ENCODE measurements around the gene UBE3C.
"Not testable (repeated sequence)": the region's sequence is repeated elsewhere in the genome, so short reads cannot be mapped to it uniquely, and the experiment has no call there.

UBE3C gene

DNA sequence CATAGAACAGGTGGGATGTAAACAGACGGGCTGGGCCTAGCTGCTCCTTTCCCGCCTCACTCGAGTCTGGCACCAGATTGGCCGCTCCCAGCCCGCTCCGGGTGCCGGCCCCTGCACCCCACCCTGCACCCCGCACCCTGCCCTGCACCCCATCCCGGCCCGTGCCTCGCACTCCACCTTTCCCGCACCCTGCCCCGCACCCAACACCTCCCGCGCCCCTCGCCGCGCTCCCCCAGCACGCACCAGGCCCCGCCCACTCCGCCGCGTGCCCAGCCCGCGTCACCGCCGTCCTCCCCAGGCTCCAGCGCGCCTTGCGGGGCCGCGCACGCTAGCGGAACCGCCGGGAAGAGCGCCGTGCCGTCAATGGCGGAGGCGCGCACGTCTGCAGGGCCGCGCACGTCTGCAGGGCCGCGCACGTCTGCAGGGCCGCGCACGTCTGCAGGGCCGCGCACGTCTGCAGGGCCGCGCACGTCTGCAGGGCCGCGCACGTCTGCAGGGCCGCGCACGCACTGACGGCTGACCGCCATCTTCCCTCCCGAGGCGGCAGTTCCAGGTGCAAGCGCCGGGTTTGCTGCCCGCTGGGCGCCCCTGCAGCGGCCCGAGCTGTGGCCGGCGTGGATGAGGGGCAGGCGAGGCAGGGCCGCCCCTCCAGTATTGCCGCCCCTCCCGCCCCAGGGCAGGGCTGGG lies at the start of gene UBE3C:
Gene UBE3C, plus strand, starts transcription at position 503 of the 687 bp plus-strand sequence. CDS start 347 bp downstream, outside the sequence.
- Mint-ChIP-seq H3K9me3 (no peaks in the 10 kb centered on the region), H3K4me1 (peaks cover 27% of the 10 kb centered on the region), H3K4me3 (peak within 1 kb of the TSS; percentile 87), H3K27ac (peak within 1 kb of the TSS; percentile 96), H3K27me3 (no peaks in the 10 kb centered on the region), H3K36me3 (peaks cover 15% of the 10 kb centered on the region)
- peak; percentile 83 for ATAC-seq (ENCODE audit: low read depth)
- peak; percentile 90 to 93 for DNase-seq (ENCODE audit: low spot score in 2 of 2)

DNA sequence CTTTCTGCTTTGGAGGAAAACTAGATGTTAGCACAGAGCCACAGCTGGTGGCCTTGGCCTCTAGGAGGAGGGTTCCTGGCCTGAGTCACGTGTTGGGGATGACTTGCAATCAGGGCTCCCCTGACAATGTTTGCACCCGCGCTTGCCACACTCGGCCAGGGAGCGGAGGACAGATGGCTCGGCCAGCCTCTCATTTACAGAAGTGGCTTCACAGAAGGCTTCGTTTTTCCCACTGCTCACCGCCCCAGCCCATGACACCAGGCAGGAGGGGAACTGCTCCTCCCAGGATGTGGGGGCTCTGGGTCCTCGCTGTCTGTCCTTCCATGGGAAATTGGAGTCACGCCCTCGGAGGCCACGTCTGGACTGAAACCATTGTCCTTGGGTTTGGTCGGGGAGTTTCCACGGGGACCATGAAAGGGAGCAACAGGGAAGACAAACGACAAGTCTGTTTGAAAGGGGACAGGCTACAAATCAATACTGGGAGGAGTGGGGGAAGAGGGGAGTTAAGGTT lies 49.6 kb upstream of the UBE3C start:
- Mint-ChIP-seq H3K4me3 (no peak overlapping the region), H3K9me3 (peaks cover 16% of the 10 kb centered on the region), H3K27me3 (peaks cover 9% of the 10 kb centered on the region), H3K36me3 (peaks cover 1% of the 10 kb centered on the region), H3K27ac (no peak overlapping the region), H3K4me1 (no peaks in the 10 kb centered on the region)
- DNase-seq (ENCODE audit: low spot score in 2 of 2): no peak
- no peak for ATAC-seq (ENCODE audit: low read depth)

DNA sequence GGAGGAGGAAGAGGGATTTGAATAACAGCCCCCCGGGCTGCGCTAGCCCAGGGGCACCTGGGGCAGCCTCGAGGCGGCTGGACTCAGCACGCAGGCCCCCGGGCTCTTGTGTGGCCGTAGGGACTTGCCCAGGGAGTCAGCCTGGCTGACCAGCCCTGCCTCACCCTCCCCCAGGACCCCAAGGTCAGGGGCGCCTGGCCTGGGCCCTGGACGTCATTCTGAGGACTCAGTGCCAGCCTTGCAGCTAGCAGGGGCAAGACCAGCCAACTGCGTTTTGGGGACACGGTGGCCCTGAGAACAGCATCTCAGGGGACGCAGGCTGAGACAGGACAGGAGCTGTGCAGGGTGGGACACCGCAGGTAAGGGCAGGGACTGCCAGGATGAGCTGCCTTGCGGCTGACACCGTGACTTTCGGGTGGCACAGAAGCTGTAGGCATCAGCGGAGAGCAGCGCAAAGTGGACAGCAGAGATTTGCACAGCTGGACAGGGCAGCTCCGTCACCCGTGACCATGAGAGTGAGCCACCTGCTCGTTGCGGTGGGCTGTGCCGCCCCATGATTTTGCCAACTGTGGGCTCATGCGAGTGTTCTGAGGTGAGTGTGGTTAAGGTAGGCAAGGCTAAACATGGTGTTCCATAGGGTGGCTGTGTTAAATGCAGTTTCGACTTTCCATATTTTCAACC lies 48.1 kb upstream of the UBE3C start:
- Mint-ChIP-seq H3K4me3 (no peak overlapping the region), H3K27me3 (peaks cover 9% of the 10 kb centered on the region), H3K4me1 (no peaks in the 10 kb centered on the region), H3K27ac (no peak overlapping the region), H3K9me3 (peaks cover 11% of the 10 kb centered on the region), H3K36me3 (peaks cover 1% of the 10 kb centered on the region)
- ATAC-seq (ENCODE audit: low read depth): no peak
- no peak for DNase-seq (ENCODE audit: low spot score in 2 of 2)

DNA sequence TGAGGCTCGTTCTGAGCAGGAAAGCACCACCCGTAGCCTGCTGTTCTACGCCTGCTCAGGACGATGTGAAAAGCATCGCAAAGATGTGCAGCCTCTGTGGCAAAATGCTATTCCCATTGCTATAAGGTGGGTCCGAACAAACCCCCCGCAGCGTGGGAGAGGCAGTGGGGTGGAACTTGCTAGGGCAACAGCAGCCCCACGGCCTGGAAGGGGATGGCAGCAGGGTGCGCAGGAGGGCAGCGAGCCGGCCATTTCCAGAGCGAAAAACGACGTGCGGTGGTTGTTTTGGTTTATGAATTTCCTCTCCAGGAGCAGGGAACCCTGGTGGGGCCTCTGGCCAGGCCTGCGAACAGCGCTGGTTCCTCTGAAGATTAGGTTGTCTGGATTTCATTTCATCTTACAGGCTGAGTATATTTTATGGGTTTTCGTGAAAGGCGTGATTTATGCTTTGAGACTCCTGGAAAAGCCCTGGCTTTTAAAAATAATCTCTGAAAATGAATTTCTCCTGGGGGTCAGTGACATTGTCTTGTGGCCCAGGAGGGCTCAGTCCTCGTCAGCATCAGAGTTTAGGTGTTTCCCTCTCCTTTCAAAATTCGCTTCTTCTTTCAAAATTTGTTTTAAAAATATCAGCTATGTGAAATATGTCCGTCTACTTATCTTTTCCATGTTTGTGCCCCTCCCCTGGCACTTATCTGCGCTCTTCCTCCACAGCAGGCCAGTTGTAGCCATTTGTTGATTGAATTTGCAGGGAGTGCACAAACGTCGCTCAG lies 42.3 kb upstream of the UBE3C start:
- Mint-ChIP-seq H3K36me3 (no peaks in the 10 kb centered on the region), H3K27me3 (peaks cover 3% of the 10 kb centered on the region), H3K27ac (no peak overlapping the region), H3K4me1 (no peaks in the 10 kb centered on the region), H3K9me3 (peaks cover 4% of the 10 kb centered on the region), H3K4me3 (no peak overlapping the region)
- no peak for DNase-seq (ENCODE audit: low spot score in 2 of 2)
- ATAC-seq (ENCODE audit: low read depth): no peak

DNA sequence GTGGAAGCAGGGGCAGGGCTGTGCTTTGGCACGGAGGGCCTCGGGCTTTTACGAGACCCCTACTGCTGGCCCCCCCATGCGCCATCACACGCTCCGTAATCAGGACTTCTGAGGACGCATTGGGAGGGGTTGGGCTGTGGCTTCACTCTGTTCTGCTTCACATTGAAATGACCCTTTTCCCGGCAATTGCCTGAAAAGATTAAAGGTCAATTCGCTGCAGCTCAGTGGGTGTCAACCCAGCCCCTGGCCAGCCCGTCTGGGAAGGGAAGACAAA lies 41.7 kb upstream of the UBE3C start:
- H3K36me3 Mint-ChIP-seq: no peaks in the 10 kb centered on the region
- H3K27me3 Mint-ChIP-seq: peaks cover 3% of the 10 kb centered on the region
- H3K9me3 Mint-ChIP-seq: peaks cover 4% of the 10 kb centered on the region
- no peak overlapping the region for H3K27ac Mint-ChIP-seq
- H3K4me3 Mint-ChIP-seq: no peak overlapping the region
- DNase-seq (ENCODE audit: low spot score in 2 of 2) (no peak), ATAC-seq (ENCODE audit: low read depth) (no peak)
- no peaks in the 10 kb centered on the region for H3K4me1 Mint-ChIP-seq

DNA sequence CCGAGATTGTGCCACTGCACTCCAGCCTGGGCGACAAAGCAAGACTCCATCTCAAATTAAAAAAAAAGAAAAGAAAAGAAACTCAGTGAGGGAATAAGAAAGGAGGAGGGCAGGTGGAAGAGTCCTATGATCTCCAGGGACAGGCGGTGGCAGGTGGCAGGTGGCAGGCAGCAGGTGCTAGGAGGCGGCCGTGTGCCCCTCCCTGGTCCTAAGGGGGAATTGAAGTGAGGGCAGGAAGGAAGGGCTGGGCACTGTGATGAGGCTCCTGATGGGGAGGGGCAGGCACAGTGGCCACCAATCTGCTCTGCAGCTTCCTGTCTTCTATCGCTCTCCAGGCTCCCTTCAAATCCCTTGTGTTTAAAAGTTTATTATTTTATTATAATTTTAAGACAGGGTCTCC lies 41.2 kb upstream of the UBE3C start:
- Mint-ChIP-seq H3K4me3 (no peak overlapping the region), H3K27me3 (peaks cover 3% of the 10 kb centered on the region), H3K9me3 (peaks cover 4% of the 10 kb centered on the region), H3K27ac (no peak overlapping the region), H3K36me3 (no peaks in the 10 kb centered on the region), H3K4me1 (no peaks in the 10 kb centered on the region)
- no peak for ATAC-seq (ENCODE audit: low read depth)
- no peak for DNase-seq (ENCODE audit: low spot score in 2 of 2)

DNA sequence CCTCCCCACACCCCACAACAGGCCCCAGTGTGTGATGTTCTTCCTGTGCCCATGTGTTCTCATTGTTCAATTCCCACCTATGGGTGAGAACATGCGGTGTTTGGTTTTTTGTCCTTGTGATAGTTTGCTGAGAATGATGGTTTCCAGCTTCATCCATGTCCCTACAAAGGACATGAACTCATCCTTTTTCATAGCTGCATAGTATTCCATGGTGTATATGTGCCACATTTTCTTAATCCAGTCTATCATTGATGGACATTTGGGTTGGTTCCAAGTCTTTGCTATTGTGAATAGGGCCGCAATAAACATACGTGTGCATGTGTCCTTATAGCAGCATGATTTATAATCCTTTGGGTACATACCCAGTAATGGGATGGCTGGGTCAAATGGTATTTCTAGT lies 38.7 kb upstream of the UBE3C start:
- H3K36me3 Mint-ChIP-seq; H3K27ac Mint-ChIP-seq; H3K4me1 Mint-ChIP-seq; H3K9me3 Mint-ChIP-seq; H3K27me3 Mint-ChIP-seq; ATAC-seq (ENCODE audit: low read depth); DNase-seq (ENCODE audit: low spot score in 2 of 2); H3K4me3 Mint-ChIP-seq: not testable (repeated sequence)

DNA sequence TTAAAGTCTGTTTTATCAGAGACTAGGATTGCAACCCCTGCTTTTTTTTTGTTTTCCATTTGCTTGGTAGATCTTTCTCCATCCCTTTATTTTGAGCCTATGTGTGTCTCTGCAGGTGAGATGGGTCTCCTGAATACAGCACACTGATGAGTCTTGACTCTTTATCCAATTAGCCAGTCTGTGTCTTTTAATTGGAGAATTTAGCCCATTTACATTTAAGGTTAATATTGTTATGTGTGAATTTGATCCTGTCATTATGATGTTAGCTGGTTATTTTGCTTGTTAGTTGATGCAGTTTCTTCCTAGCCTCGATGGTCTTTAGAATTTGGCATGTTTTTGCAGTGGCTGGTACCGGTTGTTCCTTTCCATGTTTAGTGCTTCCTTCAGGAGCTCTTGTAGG lies 35.1 kb upstream of the UBE3C start:
- H3K9me3 Mint-ChIP-seq: peaks cover 12% of the 10 kb centered on the region
- H3K27me3 Mint-ChIP-seq: peaks cover 12% of the 10 kb centered on the region
- H3K4me1 Mint-ChIP-seq; H3K4me3 Mint-ChIP-seq; H3K36me3 Mint-ChIP-seq; ATAC-seq (ENCODE audit: low read depth); DNase-seq (ENCODE audit: low spot score in 2 of 2); H3K27ac Mint-ChIP-seq: not testable (repeated sequence)

DNA sequence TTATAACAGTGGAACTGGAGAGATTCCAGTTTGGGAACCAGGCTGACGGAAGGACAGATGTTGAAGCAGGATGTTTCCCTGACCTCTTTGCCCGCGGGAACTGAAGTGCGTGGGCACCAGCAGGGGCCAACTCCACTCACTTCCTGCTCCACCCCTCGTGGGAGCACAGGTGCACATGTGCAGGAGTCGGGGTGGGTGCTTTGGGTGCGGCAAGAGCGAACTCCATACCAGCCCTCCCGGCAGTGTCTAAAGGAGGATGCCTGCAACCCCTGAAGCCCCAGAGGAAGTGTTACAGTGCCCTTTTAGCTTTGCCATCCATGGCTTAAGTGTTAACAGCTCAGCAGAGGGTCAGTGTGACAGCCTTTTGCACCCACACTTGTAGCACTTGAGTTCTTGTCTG lies 27.4 kb upstream of the UBE3C start:
- peaks cover 19% of the 10 kb centered on the region for H3K27me3 Mint-ChIP-seq
- H3K4me3 Mint-ChIP-seq: no peak overlapping the region
- H3K4me1 Mint-ChIP-seq: no peaks in the 10 kb centered on the region
- peaks cover 10% of the 10 kb centered on the region for H3K9me3 Mint-ChIP-seq
- DNase-seq (ENCODE audit: low spot score in 2 of 2) (no peak), ATAC-seq (ENCODE audit: low read depth) (no peak)
- no peak overlapping the region for H3K27ac Mint-ChIP-seq
- H3K36me3 Mint-ChIP-seq: peaks cover 3% of the 10 kb centered on the region

DNA sequence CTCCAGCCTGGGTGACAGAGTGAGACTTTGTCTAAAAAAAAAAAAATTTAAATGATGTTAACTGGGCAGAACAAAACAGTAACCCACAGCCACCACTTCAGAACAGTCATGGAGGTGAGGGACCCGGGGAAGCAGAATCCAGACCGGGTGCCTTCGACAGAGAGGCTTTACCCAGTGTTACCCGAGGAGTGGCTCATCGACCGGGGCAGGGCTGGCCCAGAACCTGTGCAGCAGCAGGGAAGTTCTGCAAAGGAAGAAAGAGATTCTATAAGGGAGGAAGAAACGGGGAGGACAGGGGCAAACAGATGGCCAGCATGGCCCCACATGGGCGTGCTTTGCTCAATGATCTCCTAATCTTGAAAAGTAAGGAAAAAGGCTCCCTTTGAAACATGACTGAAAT lies 26.0 kb upstream of the UBE3C start:
- ATAC-seq (ENCODE audit: low read depth): no peak
- DNase-seq (ENCODE audit: low spot score in 2 of 2): no peak

DNA sequence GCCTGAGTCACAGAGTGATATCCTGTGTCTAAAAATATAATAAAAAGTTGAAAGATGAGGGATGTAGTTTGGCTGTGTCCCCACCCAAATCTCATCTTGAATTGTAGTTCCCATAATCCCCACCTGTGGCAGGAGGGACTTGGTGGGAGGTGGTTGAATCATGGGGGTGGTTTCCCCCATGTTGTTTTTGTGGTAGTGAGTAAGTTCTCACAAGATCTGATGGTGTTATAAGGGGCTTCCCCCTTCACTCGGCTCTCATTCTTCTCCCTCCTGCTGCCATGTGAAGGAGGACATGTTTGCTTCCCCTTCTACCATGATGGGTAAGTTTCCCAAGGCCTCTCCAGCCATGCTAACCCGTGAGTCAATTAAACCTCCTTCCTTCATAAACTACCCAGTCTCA lies 25.1 kb upstream of the UBE3C start:
- Mint-ChIP-seq H3K4me3 (no peak overlapping the region), H3K36me3 (peaks cover 3% of the 10 kb centered on the region), H3K4me1 (no peaks in the 10 kb centered on the region), H3K9me3 (peaks cover 8% of the 10 kb centered on the region), H3K27me3 (peaks cover 15% of the 10 kb centered on the region), H3K27ac (no peak overlapping the region)
- ATAC-seq (ENCODE audit: low read depth) (no peak), DNase-seq (ENCODE audit: low spot score in 2 of 2) (no peak)

More for the DNA sequence above, 26.0 kb upstream of the UBE3C start:
- Mint-ChIP-seq H3K4me3 (no peak overlapping the region), H3K9me3 (peaks cover 7% of the 10 kb centered on the region), H3K4me1 (no peaks in the 10 kb centered on the region), H3K27ac (no peak overlapping the region), H3K36me3 (peaks cover under 1% of the 10 kb centered on the region), H3K27me3 (peaks cover 17% of the 10 kb centered on the region)

DNA sequence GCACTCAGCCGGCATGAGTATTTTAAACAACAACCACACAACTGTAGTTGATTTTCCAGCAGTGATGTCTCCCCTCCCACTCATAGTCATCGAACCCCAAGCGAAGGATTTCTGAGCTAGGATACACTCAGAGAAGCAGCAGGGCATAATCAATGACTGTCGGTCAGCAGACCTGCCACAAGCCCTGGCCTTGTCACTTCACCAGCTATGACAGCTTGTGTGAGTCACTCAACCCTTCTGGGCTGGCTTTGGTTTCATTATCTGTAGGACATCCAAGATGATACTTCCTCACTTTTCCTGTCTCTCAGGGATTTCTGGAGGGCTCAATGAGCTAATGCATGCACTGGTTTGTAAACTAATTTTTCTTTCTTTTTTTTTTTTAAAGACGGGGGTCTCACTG lies 22.0 kb upstream of the UBE3C start:
- ATAC-seq (ENCODE audit: low read depth): no peak
- no peaks in the 10 kb centered on the region for H3K4me1 Mint-ChIP-seq
- H3K9me3 Mint-ChIP-seq: peaks cover 11% of the 10 kb centered on the region
- no peak for DNase-seq (ENCODE audit: low spot score in 2 of 2)
- peaks cover 10% of the 10 kb centered on the region for H3K27me3 Mint-ChIP-seq
- H3K27ac Mint-ChIP-seq: no peak overlapping the region
- H3K4me3 Mint-ChIP-seq: no peak overlapping the region
- H3K36me3 Mint-ChIP-seq: peaks cover 3% of the 10 kb centered on the region

DNA sequence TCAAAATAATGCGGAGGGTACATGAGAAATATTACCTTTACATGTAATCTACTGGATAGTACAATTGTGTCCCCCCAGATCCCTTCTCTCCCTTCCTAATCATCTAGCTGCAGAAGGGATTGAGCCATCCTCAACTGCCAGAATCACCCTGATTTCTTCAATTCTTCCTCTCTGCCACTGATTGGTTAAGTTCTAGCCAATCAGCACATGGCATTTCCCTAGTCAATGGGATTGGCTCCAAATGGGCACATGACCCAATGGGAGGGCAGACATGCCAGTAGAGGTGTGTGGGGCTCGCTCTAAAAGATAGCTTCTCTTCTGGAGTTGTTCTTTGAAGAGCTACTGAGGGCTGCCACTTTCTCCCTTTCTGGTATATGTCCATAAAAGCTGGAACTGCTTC lies 20.9 kb upstream of the UBE3C start:
- no peaks in the 10 kb centered on the region for H3K4me1 Mint-ChIP-seq
- DNase-seq (ENCODE audit: low spot score in 2 of 2): no peak
- peaks cover 9% of the 10 kb centered on the region for H3K9me3 Mint-ChIP-seq
- no peak overlapping the region for H3K27ac Mint-ChIP-seq
- peaks cover 6% of the 10 kb centered on the region for H3K27me3 Mint-ChIP-seq
- no peak overlapping the region for H3K4me3 Mint-ChIP-seq
- ATAC-seq (ENCODE audit: low read depth): no peak
- H3K36me3 Mint-ChIP-seq: peaks cover 3% of the 10 kb centered on the region

DNA sequence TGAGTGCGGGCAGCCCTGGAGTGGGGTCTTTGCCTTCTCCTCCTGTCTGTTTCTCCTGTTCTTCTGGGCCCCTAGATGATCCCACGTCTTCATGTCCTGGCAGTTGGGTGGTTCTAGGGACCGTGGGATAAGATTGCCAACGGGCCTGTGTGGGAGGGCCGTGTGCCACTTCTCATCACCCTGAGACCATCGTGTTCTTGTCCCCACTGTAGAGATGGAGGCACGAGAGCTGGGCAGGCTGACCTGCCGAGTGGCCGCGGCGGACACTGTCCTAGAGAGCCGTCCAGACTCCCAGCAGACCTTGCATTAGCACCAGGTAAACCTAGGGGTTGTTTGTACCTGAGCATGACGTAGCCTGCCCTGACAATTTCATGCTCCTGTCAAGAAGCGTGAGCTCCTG lies 18.5 kb upstream of the UBE3C start:
- H3K9me3 Mint-ChIP-seq: peaks cover 6% of the 10 kb centered on the region
- H3K4me1 Mint-ChIP-seq: no peaks in the 10 kb centered on the region
- peaks cover 5% of the 10 kb centered on the region for H3K27me3 Mint-ChIP-seq
- DNase-seq (ENCODE audit: low spot score in 2 of 2): no peak
- H3K4me3 Mint-ChIP-seq: no peak overlapping the region
- no peak for ATAC-seq (ENCODE audit: low read depth)
- H3K36me3 Mint-ChIP-seq: peaks cover 3% of the 10 kb centered on the region
- no peak overlapping the region for H3K27ac Mint-ChIP-seq

Data from memory B cell (primary cell).